Duodenal mucosa (tissue), 2 donors: Measurements from ENCODE around the gene RAB19.
"Not testable (repeated sequence)": the region's sequence is repeated elsewhere in the genome, so short reads cannot be mapped to it uniquely, and the experiment has no call there.

ENCODE experiments used
- H3K27ac ChIP-seq: one replicate; pipeline ENCODE4 v1.7.0; 2013; ENCODE audit warnings: low read depth, low read length
- H3K27me3 ChIP-seq, 2 donors: one replicate each; pipeline ENCODE4 v1.7.0; 2013; ENCODE audit warnings: low read length in 2 of 2, control low read depth in 1 of 2; ENCODE audit not compliant: insufficient read depth in 2 of 2, control insufficient read depth in 1 of 2
- H3K36me3 ChIP-seq, 2 donors: one replicate each; pipeline ENCODE4 v1.7.0; 2013; ENCODE audit warnings: low read length in 2 of 2, control low read depth in 1 of 2; ENCODE audit not compliant: insufficient read depth in 2 of 2, control insufficient read depth in 1 of 2
- H3K4me1 ChIP-seq, 2 donors: one replicate each; pipeline ENCODE4 v1.7.0; 2013; ENCODE audit warnings: low read length in 2 of 2, control low read depth in 1 of 2; ENCODE audit not compliant: insufficient read depth in 2 of 2, control insufficient read depth in 1 of 2
- H3K4me3 ChIP-seq, 2 donors: one replicate each; pipeline ENCODE4 v1.7.0; 2013; ENCODE audit warnings: low read length in 2 of 2, low read depth in 1 of 2
- H3K9ac ChIP-seq, 2 donors: one replicate each; pipeline ENCODE4 v1.7.0; 2013; ENCODE audit warnings: low read length in 2 of 2, low read depth in 1 of 2
- H3K9me3 ChIP-seq, 2 donors: one replicate each; pipeline ENCODE4 v1.7.0; 2013; ENCODE audit warnings: low read length in 2 of 2, control low read depth in 1 of 2; ENCODE audit not compliant: control insufficient read depth in 1 of 2

Gene RAB19

DNA sequence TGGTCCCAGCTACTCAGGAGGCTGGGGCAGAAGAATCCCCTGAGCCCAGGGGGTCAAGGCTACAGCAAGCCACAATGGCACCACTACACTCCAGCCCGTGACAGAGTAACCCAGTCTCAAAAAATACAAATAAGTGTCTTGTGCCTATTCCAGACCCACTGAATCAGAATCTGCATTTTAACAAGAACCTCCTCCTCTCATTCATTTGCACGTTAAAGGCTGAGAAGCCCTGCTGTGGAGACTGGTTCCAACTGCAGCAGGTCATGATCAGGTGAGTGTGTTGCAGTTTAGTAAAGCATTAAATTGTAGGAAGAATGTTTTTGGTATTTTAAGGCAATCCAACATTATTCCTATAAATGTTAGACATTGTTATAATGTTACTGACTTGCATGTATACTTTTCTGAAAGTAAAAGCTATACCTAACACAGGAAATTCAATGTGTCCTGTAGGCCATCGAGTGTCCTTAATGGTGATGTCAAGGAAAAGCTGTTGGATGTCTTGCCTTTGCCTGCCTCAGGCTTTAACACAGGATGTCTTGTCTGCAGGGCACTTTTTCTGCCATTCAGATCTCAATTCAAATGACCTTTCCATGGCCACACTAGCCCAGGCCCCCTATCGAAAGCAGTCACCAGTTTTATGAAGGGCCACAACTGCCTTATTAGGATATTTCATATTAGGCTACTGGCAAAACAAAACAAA, 45.1 kb downstream of the RAB19 start:
- Histone ChIP-seq H3K27me3 (no peaks in the 10 kb centered on the region), H3K9ac (no peak overlapping the region), H3K4me1 (no peaks in the 10 kb centered on the region), H3K4me3 (no peak overlapping the region), H3K36me3 (peaks cover 3 to 16% of the 10 kb centered on the region in 2 donors), H3K27ac (no peak overlapping the region), H3K9me3 (no peaks in the 10 kb centered on the region)

DNA sequence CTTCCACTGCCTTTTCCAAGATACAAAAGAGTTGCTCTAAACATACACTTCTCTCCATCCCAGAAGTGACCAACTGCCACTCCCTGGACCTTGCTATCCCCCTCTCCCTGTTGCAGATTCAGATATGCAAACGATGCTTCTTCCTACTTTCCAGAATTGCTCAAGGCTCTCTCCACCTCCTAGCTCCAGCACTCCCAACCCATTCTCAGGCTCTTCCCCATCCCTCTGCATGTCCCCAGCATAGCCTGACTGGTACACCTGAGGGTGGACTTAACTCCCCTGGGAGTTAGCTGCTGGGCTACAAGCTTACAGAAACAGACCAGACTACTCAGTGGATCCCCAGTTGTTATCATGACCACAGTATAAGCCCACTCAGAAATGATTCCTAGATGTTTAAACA, 47.9 kb downstream of the RAB19 start:
- no peak overlapping the region for H3K27ac ChIP-seq
- H3K9ac ChIP-seq, result no peak overlapping the region
- H3K27me3 ChIP-seq, result no peaks in the 10 kb centered on the region
- H3K36me3 ChIP-seq, result peaks cover 16 to 44% of the 10 kb centered on the region in 2 donors
- H3K4me1 ChIP-seq, result no peaks in the 10 kb centered on the region
- no peak overlapping the region for H3K4me3 ChIP-seq
- H3K9me3 ChIP-seq, result no peaks in the 10 kb centered on the region

DNA sequence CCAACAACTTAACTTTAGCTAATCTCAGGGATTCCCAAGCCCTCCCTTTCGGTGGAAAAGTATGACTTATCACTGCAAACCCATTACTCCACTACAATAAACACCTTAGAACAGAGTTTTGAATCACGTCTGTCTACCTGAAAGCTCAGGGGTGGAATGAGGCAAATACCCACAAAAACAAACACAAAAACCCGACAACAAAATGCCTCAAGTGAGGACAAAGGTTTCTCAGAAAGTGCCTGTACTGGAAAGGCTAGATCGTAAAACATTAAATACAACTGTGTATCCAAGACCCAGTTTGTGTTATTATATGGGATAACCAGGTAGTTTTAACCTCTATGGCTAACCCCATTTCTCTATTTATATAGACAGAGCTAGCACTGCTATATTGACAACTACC, 49.4 kb downstream of the RAB19 start:
- Histone ChIP-seq H3K9ac (no peak overlapping the region), H3K27me3 (no peaks in the 10 kb centered on the region), H3K4me1 (no peaks in the 10 kb centered on the region), H3K36me3 (peaks cover 21 to 57% of the 10 kb centered on the region in 2 donors), H3K4me3 (no peak overlapping the region), H3K9me3 (no peaks in the 10 kb centered on the region), H3K27ac (no peak overlapping the region)

DNA sequence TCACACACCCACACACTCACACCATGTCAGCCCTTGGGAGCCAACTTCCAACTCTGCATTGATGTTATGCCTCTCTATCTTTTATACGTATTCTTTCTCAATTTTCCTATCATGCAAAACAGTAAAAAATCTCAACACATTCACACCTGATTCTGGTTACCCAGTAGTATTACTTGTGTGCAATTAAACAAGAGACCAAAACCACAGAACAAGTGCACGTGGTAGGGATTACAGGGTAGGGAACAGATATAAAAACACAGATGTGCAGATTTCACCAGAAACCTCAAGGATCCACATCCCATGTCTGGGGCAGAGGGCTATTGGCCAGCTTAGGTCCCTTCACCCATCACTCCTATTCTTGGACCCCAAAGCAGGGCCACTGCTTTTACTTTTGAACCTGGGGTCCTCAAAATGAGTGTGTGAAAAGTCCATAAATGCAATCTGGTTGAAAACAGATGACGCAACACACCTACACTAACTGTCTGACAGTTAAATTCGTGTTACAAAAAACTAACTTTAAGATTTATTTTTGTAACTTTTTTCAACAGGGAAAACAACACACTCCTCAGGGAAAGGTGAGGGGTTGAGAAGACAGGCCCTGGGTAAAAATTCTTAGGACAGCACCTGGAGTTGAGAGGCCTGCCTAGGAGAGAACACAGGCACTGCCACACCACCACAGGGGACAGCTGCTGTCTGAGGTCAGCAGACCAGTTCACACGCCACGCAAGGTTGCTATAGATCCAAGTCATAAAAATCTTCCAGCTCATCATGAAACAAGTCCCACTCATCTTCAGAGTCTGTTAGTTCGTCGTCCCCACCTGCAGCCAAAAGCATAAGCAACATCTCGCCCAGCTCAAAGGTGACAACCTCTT, 50.2 kb downstream of the RAB19 start:
- H3K4me3 ChIP-seq, H3K4me1 ChIP-seq, H3K27me3 ChIP-seq, H3K9ac ChIP-seq, H3K27ac ChIP-seq, H3K9me3 ChIP-seq: not testable (repeated sequence)
- H3K36me3 ChIP-seq, result peaks cover 21 to 64% of the 10 kb centered on the region in 2 donors

DNA sequence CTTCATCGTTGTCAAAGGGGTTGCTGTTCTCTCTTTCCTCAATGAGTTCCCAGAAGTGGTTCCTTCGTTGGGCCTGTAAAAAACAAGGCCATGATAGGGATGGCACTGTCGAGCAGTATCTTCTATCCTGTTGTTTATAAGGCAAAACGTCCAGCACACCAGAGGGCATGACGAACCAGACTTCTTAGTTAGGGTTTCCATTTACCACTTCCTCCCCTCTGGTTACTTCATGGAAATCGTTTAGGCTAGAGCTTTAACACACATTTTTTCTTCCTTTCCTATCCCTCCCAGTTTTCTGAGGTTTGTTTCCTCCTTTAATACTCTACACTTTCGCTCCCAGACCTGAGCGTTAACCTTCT, 50.8 kb downstream of the RAB19 start:
- Histone ChIP-seq H3K4me3 (no peak overlapping the region), H3K9me3 (no peaks in the 10 kb centered on the region), H3K9ac (no peak overlapping the region), H3K27ac (no peak overlapping the region), H3K4me1 (no peaks in the 10 kb centered on the region), H3K27me3 (no peaks in the 10 kb centered on the region), H3K36me3 (peaks cover 21 to 70% of the 10 kb centered on the region in 2 donors)

DNA sequence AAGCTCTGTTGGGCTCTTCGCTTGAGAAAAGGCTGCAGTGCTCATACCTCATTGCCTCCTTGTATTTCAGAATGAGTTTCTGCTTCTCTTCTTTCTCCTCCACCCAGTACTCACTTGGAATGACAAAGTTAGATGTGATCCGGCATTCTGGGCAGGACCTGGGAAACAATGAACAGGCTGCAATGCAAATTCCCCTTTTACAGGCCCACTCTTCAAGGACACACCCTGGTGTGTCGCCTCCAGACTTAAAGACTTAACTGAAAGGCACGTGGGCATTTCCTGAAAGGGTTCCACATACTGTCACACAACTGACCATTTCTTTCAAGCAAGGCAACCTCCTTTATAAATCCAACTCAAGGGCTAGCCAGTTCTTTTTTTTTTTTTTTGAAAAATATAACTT, 51.9 kb downstream of the RAB19 start:
- Histone ChIP-seq H3K36me3 (peaks cover 25 to 78% of the 10 kb centered on the region in 2 donors), H3K27ac (no peak overlapping the region), H3K9ac (no peak overlapping the region), H3K4me3 (no peak overlapping the region), H3K4me1 (no peaks in the 10 kb centered on the region), H3K27me3 (no peaks in the 10 kb centered on the region), H3K9me3 (no peaks in the 10 kb centered on the region)

DNA sequence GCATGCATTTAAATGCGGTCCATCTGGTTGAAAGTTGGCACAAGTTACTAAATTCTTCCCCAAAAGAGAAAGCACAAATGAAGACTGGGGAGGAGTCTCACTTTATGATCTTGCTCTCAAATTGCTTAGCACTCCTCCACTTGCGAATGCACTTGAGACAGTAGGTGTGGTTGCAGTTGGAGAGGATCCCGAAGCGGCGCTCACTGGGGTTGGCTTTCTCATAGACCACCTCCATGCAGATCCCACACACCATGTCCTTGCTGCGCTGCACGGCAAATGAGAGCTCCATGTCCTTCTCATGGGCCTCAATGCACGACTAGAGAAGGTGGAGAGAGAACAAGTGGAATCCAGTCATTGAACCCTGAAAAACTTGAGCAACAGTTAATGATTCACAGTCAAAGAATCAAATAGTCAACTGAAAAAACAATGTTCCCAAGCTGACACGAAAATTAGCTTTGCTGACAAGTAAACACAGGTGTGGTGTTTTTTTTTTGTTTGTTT, 52.7 kb downstream of the RAB19 start:
- no peak overlapping the region for H3K4me3 ChIP-seq

DNA sequence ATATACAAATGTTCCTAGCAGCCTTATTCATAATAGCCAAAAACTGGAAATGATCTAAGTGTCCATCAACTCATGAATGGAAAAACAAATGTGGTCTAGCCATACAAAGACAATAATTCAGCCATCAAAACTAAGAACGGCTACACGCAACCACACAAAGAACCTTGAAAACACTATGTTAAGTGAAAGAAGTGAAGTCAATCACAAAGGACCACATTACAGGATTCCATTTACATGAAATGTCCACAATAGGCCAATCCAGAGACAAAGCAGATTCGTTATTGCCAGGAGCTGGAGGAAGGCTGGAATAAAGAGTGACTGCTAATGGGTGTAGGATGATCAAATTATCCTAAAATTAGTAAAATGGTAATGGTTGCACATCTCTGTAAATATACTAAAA, 54.3 kb downstream of the RAB19 start:
- Histone ChIP-seq H3K4me3 (no peak overlapping the region), H3K27ac (no peak overlapping the region), H3K27me3 (no peaks in the 10 kb centered on the region), H3K4me1 (no peaks in the 10 kb centered on the region), H3K9me3 (no peaks in the 10 kb centered on the region), H3K36me3 (peaks cover 27 to 88% of the 10 kb centered on the region in 2 donors), H3K9ac (no peak overlapping the region)

More for the DNA sequence above, 52.7 kb downstream of the RAB19 start:
- Histone ChIP-seq H3K9ac (no peak overlapping the region), H3K4me1 (no peaks in the 10 kb centered on the region), H3K36me3 (peaks cover 29 to 86% of the 10 kb centered on the region in 2 donors), H3K27me3 (no peaks in the 10 kb centered on the region), H3K9me3 (no peaks in the 10 kb centered on the region), H3K27ac (no peak overlapping the region)

DNA sequence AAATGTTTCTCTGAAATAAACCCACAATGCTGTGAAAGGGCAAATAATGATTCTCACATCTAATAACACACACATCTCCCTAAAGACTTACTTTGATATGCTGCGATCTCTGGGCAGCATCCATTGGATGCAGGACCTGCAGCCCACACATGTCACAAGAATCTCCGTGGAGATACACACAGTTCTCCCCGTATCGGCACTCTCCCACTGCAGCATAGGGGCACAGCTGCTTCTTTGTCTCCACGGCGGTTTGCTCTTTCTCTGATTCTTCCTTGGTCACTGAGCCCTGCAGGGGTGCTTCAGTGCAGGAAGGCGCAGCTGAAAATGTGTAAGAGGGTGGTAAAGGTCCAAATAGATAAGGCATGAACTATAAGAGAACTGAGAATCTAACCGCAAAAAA, 55.1 kb downstream of the RAB19 start:
- Histone ChIP-seq H3K27ac (no peak overlapping the region), H3K4me1 (no peaks in the 10 kb centered on the region), H3K9ac (no peak overlapping the region), H3K27me3 (no peaks in the 10 kb centered on the region), H3K4me3 (no peak overlapping the region), H3K36me3 (peaks cover 29 to 82% of the 10 kb centered on the region in 2 donors), H3K9me3 (no peaks in the 10 kb centered on the region)

DNA sequence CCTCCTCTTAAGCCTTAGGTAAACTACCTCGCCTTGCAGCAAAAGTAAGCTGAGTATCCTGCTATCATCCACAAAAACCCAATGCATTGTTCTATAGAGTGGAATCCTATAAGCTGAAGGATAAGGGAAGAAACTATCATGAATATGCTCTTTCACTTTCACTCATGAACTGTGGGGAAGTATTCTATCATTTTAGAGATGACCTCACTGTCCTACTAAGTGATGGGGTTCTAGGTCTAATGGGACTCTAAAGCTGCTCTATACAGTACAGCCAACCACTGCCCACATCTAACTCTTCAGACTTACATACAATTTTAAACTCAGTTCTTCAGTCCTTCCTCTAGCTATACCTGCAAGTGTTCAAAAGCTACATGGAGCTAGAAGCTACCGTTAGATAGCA, 59.3 kb downstream of the RAB19 start:
- no peak overlapping the region for H3K27ac ChIP-seq
- H3K4me1 ChIP-seq, result no peaks in the 10 kb centered on the region
- H3K4me3 ChIP-seq, result no peak overlapping the region
- no peaks in the 10 kb centered on the region for H3K27me3 ChIP-seq
- H3K36me3 ChIP-seq, result peaks cover 17 to 62% of the 10 kb centered on the region in 2 donors
- H3K9me3 ChIP-seq, result no peaks in the 10 kb centered on the region
- H3K9ac ChIP-seq, result no peak overlapping the region
